NCI-H510A (cell line): ENCODE measurements around the gene GDAP1L1.
"Not testable (repeated sequence)": the region's sequence is repeated elsewhere in the genome, so short reads cannot be mapped to it uniquely, and the experiment has no call there.

ENCODE experiments used
- DNase-seq: peaks from one replicate; lab custom pipeline; 2025; lab: John Stamatoyannopoulos, UW

GDAP1L1 gene

GRCh38 chr20:44255942-44256341, 8.8 kb downstream of the GDAP1L1 start:
- no peak for DNase-seq

DNA sequence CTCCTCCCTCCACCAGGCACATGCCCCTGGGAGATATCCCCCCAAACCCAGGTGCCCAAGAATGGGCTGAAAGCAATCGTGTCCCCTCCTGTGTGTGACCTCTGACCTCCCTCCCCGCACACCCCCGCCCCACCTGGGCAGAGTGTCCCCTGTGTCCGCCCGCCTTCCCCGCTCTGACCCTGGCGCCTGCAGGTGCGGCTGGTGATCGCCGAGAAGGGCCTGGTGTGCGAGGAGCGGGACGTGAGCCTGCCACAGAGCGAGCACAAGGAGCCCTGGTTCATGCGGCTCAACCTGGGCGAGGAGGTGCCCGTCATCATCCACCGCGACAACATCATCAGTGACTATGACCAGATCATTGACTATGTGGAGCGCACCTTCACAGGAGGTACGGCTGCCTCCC, 9.9 kb downstream of the GDAP1L1 start:
- DNase-seq, result no peak

DNA sequence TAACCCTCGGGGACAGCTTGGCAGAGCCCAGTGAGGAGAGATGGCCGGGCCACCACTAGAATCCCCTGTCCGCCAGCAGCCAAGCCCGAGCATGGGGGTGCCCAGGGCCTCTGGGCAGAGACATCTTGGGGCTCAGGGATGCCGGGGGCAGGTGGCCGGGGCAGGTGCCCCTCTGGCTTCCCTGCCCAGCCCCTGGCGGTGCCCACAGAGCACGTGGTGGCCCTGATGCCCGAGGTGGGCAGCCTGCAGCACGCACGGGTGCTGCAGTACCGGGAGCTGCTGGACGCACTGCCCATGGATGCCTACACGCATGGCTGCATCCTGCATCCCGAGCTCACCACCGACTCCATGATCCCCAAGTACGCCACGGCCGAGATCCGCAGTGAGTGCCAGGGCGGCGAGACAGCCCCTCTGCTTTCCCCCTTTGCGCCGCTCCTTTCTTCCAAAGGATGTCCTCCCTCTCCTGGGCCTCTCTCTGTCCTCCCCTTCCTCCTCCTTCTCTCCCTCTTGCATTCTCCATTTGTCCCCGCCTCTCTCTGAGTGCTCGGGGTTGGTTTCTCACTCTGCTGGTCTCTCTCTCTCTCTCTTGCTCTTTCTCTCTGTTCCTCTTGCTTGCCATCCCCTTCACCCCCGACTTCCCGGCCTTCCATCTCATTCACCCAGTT, 11.2 kb downstream of the GDAP1L1 start:
- no peak for DNase-seq

GRCh38 chr20:44264287-44264686, 17.2 kb downstream of the GDAP1L1 start:
- no peak for DNase-seq

DNA sequence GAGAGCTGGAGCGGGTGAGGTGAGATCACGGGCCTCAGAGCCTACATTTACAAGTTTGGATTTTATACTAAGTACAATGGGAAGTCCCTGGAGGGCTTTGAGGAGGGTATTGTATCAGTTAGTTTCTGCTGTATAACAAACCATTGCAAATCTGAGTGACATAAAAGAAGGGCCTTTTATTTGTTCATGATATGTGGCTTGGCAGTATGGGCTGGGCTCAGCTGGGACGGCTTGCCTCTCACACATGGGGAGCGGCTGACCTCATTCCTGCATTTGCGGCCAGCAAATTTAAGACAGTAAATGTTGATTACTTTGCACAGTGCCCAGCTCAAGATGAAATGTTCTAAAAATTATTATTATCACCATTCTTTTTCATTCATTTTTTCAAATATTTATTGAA, 21.7 kb downstream of the GDAP1L1 start:
- DNase-seq, result no peak

GRCh38 chr20:44271915-44272663, 25.0 kb downstream of the GDAP1L1 start:
- DNase-seq, result no peak

DNA sequence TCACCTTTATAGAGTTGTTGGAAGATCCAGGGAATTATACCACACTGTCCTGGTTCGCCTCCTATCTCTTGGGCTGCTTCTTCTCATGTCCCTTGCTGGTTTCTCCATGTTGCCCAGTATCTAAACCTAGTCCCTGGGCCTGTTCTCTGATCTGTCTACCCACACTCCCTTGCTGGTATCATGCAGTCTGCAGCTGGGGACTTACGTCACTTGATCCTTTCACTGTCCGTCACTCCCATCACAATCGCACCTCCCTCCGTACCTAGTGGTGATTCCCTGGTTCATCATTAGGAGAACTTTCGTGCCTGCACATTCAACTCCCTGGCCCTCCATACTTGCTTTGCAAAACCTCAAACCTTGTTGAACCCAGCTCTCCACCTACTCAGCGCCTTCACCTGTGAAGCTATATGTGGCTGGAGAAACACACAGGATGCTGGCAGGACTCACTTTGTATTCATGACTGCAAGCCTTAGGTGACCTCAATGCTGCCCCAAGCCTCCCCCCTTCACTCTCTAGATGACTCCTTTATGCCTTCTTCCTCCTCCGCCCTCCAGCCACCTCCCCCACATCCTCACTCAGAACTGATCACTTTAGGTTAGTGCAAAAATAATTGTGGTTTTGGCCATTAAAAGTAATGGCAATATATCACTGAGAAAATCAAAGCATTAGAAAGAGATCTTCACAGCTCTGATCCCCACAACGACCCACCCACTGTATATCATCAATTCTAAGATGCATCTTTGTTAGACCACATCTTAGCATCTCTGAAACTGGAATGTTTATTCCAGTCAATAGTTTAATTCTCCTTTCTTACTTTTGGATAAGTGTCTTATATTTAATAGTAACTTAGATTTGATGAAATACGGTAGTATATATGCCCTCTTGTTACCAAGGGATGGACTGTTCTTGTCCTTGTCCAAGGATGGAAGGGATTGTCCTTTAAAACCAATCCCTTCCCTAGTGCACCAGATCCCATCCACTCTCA, 26.4 kb downstream of the GDAP1L1 start:
- DNase-seq, result no peak

GRCh38 chr20:44274303-44275017, 27.4 kb downstream of the GDAP1L1 start:
- no peak for DNase-seq

DNA sequence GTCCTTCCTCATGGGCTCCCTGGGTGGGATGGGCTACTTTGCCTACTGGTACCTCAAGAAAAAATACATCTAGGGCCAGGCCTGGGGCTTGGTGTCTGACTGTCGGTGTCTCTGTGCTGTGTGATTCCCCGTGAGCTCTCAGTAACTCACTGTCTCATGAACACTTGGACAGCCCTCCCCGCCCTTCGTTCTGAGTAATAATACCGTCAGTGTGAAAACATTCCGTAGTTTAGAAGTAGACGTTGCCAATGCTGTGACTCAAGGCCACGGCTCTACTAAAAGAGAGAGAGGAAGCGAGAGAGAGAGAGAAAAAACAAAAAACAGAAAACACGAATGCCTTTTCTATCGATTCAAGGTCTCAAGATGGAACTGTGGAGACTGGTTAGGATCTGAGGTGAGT, 32.1 kb downstream of the GDAP1L1 start:
- no peak for DNase-seq

DNA sequence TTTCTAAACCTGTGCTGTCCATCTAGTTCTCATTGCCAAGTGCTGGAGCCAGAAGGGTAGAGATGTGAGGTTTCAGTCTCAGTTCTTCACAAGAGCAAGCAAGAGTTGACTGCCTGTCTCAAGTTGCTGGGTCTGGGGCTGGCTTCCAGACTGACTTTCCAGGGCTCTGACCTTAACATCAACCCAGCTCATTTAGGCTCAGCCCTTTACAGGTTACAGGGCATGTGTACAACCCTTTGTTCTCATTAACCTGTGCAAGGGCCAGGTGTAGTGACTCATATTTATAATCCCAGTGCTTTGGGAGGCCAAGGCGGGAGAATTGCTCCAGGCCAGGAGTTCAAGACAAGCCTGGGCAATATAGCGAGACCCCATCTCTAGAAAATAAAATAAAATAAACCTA, 33.3 kb downstream of the GDAP1L1 start:
- DNase-seq, result no peak

- no peak for DNase-seq
Observed at GRCh38 chr20:44282192-44282591, 35.1 kb downstream of the GDAP1L1 start.

DNA sequence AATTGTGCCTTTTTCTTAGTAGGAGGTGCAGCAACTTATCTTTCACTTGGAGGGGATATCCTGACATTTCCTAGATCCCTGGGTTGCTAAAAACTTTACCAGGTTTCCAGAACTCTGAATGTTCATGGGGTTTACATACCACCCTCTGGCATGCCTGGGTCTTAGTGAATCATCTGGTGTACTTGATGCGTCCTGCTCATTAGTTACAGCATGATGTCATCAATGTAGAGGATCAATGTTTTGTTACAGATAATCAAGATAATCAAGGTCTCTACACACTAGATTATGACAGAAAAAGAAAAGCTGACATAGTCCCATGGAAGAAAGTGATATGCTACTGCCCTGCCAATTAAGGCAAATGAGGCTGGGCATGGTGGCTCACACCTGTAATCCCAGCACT, 36.9 kb downstream of the GDAP1L1 start:
- DNase-seq, result no peak

GRCh38 chr20:44287272-44288097, 40.4 kb downstream of the GDAP1L1 start:
- DNase-seq, result no peak

DNA sequence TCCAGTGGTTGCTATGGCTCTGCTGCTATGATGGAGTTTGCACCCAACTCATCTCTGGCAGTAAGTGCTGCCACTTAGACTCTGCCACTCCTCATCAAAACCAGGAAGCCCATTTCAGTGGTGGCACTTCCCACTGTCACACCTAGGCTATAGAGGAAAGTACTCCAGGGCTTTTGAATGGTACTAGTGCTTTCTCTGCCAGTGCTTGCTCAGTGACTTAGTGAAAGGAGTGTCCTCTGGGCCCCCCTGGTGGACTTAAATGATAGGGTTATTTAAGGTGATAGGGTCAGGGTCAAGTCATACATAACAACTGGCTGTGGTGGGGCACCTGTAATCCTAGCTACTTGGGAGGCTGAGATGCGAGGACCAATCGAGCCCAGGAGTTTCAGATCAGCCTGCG, 41.1 kb downstream of the GDAP1L1 start:
- DNase-seq, result no peak

GRCh38 chr20:44291754-44292153, 44.6 kb downstream of the GDAP1L1 start:
- DNase-seq, result no peak

DNA sequence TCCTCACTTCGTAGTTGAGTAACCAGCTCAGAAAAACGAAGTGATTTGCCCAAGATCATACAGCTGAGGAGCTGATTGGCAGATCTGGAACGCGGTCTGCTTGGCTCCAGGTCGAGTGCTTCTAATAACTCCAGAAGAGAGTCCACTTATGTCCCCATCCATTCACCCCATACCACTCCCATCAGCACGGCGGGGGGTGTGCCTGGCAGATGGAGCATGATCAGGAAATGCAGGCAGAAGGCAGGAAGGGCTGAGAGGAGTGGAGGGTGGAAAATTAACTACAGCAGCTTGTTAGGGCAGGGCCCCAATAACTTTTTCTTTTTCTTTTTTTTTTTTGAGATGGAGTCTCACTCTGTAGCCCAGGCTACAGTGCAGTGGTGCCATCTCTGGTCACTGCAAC, 48.9 kb downstream of the GDAP1L1 start:
- peak; percentile 87 for DNase-seq

DNA sequence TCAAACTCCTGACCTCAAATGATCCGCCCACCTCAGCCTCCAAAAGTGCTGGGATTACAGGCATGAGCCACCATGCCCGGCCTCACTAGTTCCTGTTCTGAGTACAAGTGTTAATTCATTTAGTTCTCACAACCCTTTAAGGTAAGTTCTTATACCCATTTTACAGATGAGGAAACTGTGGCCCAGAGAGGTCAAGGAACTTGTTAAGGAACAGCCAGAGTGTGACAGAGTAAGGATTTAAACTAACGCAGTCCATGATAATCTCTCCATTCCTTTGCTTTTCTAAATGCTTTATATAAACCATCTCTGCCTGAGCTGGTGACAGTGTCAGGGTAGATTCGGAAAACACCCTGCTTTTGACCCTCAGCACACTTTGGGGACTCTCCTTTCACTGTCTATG, 50.6 kb downstream of the GDAP1L1 start:
- DNase-seq, result no peak

DNA sequence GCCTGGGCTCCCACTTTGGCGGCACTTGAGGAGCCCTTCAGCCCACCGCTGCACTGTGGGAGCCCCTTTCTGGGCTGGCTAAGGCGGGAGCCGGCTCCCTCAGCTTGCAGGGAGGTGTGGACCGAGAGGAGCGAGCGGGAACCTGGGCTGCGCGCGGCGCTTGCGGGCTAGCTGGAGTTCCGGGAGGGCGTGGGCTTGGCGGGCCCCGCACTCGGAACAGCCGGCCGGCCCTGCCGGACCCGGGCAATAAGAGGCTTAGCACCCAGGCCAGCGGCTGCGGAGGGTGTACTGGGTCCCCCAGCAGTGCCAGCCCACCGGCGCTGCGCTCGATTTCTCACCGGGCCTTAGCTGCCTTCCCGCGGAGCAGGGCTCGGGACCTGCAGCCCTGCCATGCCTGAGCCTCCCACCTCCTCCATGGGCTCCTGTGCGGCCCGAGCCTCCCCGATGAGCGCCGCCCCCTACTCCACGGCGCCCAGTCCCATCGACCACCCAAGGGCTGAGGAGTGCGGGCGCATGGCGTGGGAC, 52.0 kb downstream of the GDAP1L1 start:
- not testable (repeated sequence) for DNase-seq

GRCh38 chr20:44301285-44301684, 54.2 kb downstream of the GDAP1L1 start:
- DNase-seq, result no peak

DNA sequence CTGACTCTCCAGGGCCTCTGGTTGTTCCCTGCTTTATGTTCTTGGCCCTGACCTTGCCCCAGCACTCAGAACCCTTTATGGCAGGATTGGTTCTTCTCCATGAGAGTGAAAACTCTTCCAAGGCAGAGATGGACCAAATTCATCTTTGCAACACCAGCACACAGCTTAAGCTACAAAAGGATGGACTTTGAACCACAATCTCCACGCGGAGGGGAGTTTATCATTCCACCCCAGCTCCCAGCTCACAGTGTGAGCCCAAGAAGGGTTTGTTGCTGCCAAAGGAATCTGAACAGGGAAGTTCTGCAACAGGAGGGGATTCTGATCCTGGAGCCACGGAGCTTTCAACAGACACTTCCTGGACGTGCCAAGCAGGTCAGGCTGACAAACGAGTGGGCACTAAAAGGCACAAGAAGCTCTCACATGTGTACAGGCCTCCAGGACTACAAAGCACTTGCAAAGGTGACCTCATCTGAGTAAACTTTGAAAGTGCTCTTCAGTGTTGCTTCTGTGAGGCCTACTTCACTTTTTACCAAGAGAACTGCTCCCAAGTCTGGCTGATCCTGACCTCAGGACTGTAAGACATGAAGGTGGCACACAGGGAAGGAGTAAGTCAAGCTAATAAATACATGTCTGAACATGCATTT, 55.0 kb downstream of the GDAP1L1 start:
- peak; percentile 73 for DNase-seq
